PC-3 (cell line): ENCODE measurements around the gene PDLIM4. TPM values are rescaled to one million over a fixed set of nuclear protein-coding genes. Genes with fewer than 3 reads are reported as not detected.

Source experiments
- ATAC-seq: fragments of 200-7000 bp; cut with Tn5 transposase; 2 replicates; pipeline ENCODE4 v1.9.1; 2020; ENCODE audit warnings: mild to moderate bottlenecking, moderate library complexity
- BruUV-seq: library from RNA; stranded (reverse); fragments of 400-500 nt; replicated peaks from 2 replicates; lab custom pipeline; 2021; lab: Mats Ljungman, UMichigan
- CTCF ChIA-PET: fragments of 300-600 bp; sonication (Branson Sonifier 250); formaldehyde crosslinking; loops from one replicate; lab custom pipeline; 2022; ENCODE audit warnings: antibody characterized with exemption; lab: Charles Lee
- POLR2A ChIA-PET: fragments of 300-600 bp; sonication (Branson Sonifier 250); formaldehyde crosslinking; loops from one replicate; lab custom pipeline; 2022; ENCODE audit warnings: antibody characterized with exemption; ENCODE audit not compliant: unreplicated experiment; lab: Charles Lee
- DNase-seq: peaks from one replicate; pipeline ENCODE4 v3.0.0-alpha.2; 2015
- H2AFZ ChIP-seq: fragments of 300-600 bp; sonication (generic); 2 replicates; pipeline ENCODE4 v1.6.0; 2016; ENCODE audit warnings: antibody characterized with exemption, low read length
- H3F3A ChIP-seq: fragments of 300-600 bp; sonication (generic); one replicate; pipeline ENCODE4 v1.6.0; 2017; ENCODE audit warnings: antibody characterized with exemption, low read length, control low read depth, mild to moderate bottlenecking; ENCODE audit not compliant: unreplicated experiment
- H3K27ac ChIP-seq: fragments of 300-600 bp; sonication (generic); 2 replicates; pipeline ENCODE4 v1.5.1; 2016; ENCODE audit warnings: mild to moderate bottlenecking, low read length
- H3K27me3 ChIP-seq: fragments of 300-600 bp; sonication (generic); 2 replicates; pipeline ENCODE4 v1.6.1; 2016; ENCODE audit warnings: low read length, mixed read lengths
- H3K36me3 ChIP-seq: fragments of 300-600 bp; sonication (generic); 2 replicates; pipeline ENCODE4 v1.6.1; 2016; ENCODE audit warnings: low read depth, mixed run types, low read length, mixed read lengths
- H3K4me1 ChIP-seq: fragments of 300-600 bp; sonication (generic); 2 replicates; pipeline ENCODE4 v1.5.1; 2016; ENCODE audit warnings: low read length; ENCODE audit not compliant: insufficient read depth
- H3K4me2 ChIP-seq: fragments of 300-600 bp; sonication (generic); 2 replicates; pipeline ENCODE4 v1.6.0; 2016; ENCODE audit warnings: low read length
- H3K4me3 ChIP-seq: fragments of 300-600 bp; sonication (generic); 2 replicates; pipeline ENCODE4 v1.5.1; 2016; ENCODE audit warnings: mild to moderate bottlenecking, low read length, mixed read lengths
- H3K79me2 ChIP-seq: fragments of 300-600 bp; sonication (generic); 2 replicates; pipeline ENCODE4 v1.6.1; 2017; ENCODE audit warnings: low read length, mixed read lengths
- H3K9ac ChIP-seq: fragments of 300-600 bp; sonication (generic); 2 replicates; pipeline ENCODE4 v1.6.0; 2016; ENCODE audit warnings: mild to moderate bottlenecking, low read length
- H3K9me2 ChIP-seq: fragments of 300-600 bp; sonication (generic); replicated peaks from 2 replicates; pipeline ENCODE4 v1.6.1; 2016; ENCODE audit warnings: mixed run types, low read length, mixed read lengths
- H3K9me3 ChIP-seq: fragments of 300-600 bp; sonication (generic); 2 replicates; pipeline ENCODE4 v1.6.1; 2016; ENCODE audit warnings: low read length, mixed read lengths
- H4K20me1 ChIP-seq: fragments of 300-600 bp; sonication (generic); 2 replicates; pipeline ENCODE4 v1.6.1; 2016; ENCODE audit warnings: low read length, mixed read lengths
- CTCF ChIP-seq: fragments of 300-600 bp; sonication (generic); conservative IDR thresholded peaks from 2 replicates; pipeline ENCODE4 v1.5.1; 2017; ENCODE audit warnings: antibody characterized with exemption, low read depth, mild to moderate bottlenecking, low read length
- EZH2 ChIP-seq: fragments of 300-600 bp; sonication (generic); IDR thresholded peaks from one replicate; pipeline ENCODE4 v1.6.1; 2017; ENCODE audit warnings: antibody characterized with exemption, mild to moderate bottlenecking, low read length; ENCODE audit not compliant: unreplicated experiment
- EZH2phosphoT487 ChIP-seq: fragments of 300-600 bp; sonication (generic); IDR thresholded peaks from 2 replicates; pipeline ENCODE4 v1.6.1; 2018; ENCODE audit warnings: mild to moderate bottlenecking, antibody characterized with exemption, low read length, borderline replicate concordance
- intact Hi-C: fragments of 100-400 bp; cut with micrococcal nuclease; formaldehyde crosslinking; loops from 2 replicates; pipeline ENCODE4 v1.9.0; 2023
- total RNA-seq: library from RNA; depleted of rRNA; stranded (reverse); fragments of >200 nt; gene quantifications from 2 replicates; pipeline ENCODE4 v1.2.3, GENCODE V29; 2014

The PDLIM4 gene
- total RNA-seq, 1 experiment from 2014 or later: 27.8 TPM

- Histone ChIP-seq H3K9ac (no peak overlapping the region), H3K79me2 (peaks cover 31% of the 10 kb centered on the region), H3K4me3 (no peak overlapping the region), H3K9me3 (no peaks in the 10 kb centered on the region), H3K27me3 (no peaks in the 10 kb centered on the region), H3F3A (no peaks in the 10 kb centered on the region), H3K4me2 (no peak overlapping the region), H3K36me3 (no peaks in the 10 kb centered on the region; the same call in 1 of the 2 replicates), H3K9me2 (no peaks in the 10 kb centered on the region), H4K20me1 (no peaks in the 10 kb centered on the region), H3K4me1 (peaks cover 10% of the 10 kb centered on the region), H3K27ac (no peak overlapping the region), H2AFZ (no peak overlapping the region)
- BruUV-seq: no TSS peak
- ChIA-PET POLR2A (no interaction called here), CTCF (no interaction called here)
- ATAC-seq: no peak
- TF ChIP-seq EZH2 (no peak), EZH2phosphoT487 (no peak), CTCF (no peak)
- no peak for DNase-seq
- intact Hi-C loops: no loop called here
Observed at GRCh38 chr5:132219289-132219970, 38.1 kb upstream of the PDLIM4 start.

DNA sequence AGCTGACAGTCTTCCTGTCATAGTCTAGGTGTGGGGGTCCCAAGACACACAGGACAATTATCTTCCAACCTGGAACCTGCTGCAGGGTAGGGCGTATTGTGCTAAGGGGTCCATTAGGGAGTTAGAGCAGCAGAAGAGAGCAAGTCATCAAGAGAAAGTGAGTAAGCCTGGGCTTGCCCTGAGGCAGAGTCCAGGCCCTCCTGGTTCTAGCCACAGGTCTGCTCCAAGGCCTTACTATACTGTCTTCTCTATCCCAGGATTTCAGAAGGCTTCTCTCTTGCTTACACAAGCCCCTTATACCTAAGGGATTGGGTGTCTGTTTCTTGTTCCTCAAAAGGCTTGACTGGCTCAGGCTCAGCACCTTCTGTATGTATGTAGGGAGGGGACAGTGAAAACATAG is 37.5 kb upstream of the PDLIM4 start:
- no peaks in the 10 kb centered on the region for H4K20me1 ChIP-seq
- CTCF ChIA-PET: no interaction called here
- H3K4me2 ChIP-seq: no peak overlapping the region
- POLR2A ChIA-PET: no interaction called here
- peaks cover 9% of the 10 kb centered on the region for H3K4me1 ChIP-seq
- H3K4me3 ChIP-seq: no peak overlapping the region
- TF ChIP-seq CTCF: no peak
- no peak for TF ChIP-seq EZH2
- TF ChIP-seq EZH2phosphoT487: no peak
- no TSS peak for BruUV-seq
- H2AFZ ChIP-seq: no peak overlapping the region
- H3F3A ChIP-seq: no peaks in the 10 kb centered on the region
- peaks cover 37% of the 10 kb centered on the region for H3K79me2 ChIP-seq
- H3K9ac ChIP-seq: no peak overlapping the region
- no peak for ATAC-seq
- DNase-seq: no peak
- intact Hi-C loops: no loop called here
- H3K9me3 ChIP-seq: no peaks in the 10 kb centered on the region
- H3K27me3 ChIP-seq: no peaks in the 10 kb centered on the region
- H3K9me2 ChIP-seq: no peaks in the 10 kb centered on the region
- no peak overlapping the region for H3K27ac ChIP-seq
- H3K36me3 ChIP-seq: no peaks in the 10 kb centered on the region

GRCh38 chr5:132220491-132220890 is 37.0 kb upstream of the PDLIM4 start:
- Histone ChIP-seq H3K79me2 (peaks cover 42% of the 10 kb centered on the region), H3K4me1 (peaks cover 9% of the 10 kb centered on the region), H3K4me2 (no peak overlapping the region), H2AFZ (no peak overlapping the region), H3K9ac (no peak overlapping the region), H3K27ac (no peak overlapping the region), H3K9me2 (no peaks in the 10 kb centered on the region), H3K4me3 (no peak overlapping the region), H3K27me3 (no peaks in the 10 kb centered on the region), H3F3A (no peaks in the 10 kb centered on the region), H3K36me3 (no peaks in the 10 kb centered on the region), H3K9me3 (no peaks in the 10 kb centered on the region), H4K20me1 (no peaks in the 10 kb centered on the region)
- POLR2A ChIA-PET: no interaction called here
- CTCF ChIA-PET: no interaction called here
- ATAC-seq: no peak
- TF ChIP-seq CTCF: no peak
- intact Hi-C loops: no loop called here
- no TSS peak for BruUV-seq
- DNase-seq: no peak
